ENCODE measurements around the gene GPR156. TPM values are rescaled to one million over a fixed set of nuclear protein-coding genes. Genes with fewer than 3 reads are reported as not detected.
"Not testable (repeated sequence)": the region's sequence is repeated elsewhere in the genome, so short reads cannot be mapped to it uniquely, and the experiment has no call there.

Gene GPR156
- total RNA-seq, 1 experiment from 2014 or later = 1.7 TPM

DNA sequence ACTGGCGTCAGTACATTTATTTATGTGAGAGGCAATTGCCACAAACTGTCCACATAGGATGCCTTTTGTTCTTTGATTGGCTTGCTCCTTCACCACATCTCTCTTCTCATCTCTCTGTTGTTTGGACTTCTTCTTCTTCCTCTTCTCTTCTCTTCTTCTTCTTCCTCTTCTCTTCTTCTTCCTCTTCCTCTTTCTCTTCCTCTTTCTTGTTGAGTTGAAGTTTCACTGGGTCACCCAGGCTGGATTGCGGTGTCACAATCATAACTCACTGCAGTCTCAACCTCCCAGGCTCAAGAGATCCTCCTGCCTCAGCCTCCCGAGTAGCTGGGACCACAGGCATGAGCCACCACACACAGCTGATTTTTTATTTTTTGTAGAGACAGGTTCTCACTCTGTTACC lies 123.1 kb downstream of the GPR156 start:
- DNase-seq (ENCODE audit: low read depth) = no peak

DNA sequence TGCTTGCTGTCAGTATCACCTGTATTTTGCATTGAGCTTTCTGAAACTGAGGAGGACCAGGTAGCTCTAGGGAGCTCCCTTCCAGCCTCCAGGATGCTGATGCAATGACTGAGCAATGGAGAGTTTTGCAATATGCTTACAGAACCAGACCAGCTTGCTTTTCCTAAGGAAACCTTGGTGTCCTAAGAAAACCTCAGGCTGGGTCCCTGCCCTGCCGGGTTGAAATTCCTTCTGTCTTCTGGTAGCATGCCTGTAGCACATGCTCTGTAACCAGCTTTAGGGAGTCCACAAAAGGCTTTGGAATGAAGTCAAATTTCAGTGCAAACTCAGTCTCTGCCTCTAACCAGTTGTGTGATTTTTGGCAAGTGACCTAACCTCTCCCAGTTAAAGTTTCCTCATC lies 125.0 kb downstream of the GPR156 start:
- DNase-seq (ENCODE audit: low read depth) = peak; percentile 27

DNA sequence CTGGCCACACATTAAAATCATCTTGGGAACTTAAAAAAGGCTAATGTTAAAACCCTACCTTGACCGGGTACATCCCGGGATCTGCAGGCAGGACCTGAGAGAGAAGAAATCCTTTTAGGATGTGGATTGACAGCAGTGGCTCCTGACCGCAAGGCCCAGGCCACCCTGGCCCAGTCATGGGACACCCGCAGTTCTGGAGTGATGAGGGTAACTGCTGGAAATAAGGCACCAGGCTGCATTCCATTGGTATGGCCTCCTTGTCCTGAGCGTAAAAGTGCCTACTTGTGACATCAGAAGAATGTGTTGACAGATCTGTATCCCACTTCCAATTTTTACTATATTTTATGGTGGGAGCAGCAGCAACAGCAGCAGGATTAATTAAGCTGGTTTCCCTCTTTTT lies 127.3 kb downstream of the GPR156 start:
- no peak for DNase-seq (ENCODE audit: low read depth)

DNA sequence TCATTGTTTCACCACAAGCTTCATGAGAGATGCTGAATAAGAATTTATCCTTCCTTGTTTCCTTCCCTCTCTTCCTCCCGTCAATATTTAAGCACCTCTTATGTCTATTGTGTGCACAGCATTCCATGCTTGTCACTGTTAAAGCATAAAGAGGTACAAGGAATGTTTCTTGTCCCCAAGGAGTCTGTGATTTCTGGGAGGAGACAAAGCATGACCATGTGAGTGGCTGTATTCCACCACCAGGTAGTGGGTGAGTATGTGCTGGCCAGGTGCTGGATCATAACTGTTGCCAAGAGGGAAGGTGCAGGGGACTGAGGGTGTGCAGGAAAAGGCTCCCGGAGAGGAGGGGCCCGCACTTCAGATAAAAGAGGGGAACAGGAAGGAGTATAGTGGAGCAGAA lies 127.9 kb downstream of the GPR156 start:
- no peak for DNase-seq (ENCODE audit: low read depth)

DNA sequence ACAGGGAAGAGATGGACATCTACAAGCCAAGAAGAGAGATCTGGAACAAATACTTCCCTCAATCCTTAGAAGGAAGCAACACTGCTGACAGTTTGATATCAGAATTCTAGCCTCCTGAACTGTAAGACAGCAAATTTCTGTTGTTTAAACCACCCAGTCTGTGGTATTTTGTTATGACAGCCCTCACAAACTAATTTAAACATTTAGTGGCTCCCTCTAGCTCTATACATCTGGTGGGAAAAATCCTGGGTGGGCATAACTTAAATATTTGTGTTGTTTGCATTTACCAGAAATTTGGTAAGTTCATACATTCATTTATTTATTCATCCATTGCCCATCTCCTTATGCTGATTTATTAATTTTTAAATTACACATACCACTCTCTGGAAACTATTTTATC lies 128.3 kb downstream of the GPR156 start:
- no peak for DNase-seq (ENCODE audit: low read depth)

DNA sequence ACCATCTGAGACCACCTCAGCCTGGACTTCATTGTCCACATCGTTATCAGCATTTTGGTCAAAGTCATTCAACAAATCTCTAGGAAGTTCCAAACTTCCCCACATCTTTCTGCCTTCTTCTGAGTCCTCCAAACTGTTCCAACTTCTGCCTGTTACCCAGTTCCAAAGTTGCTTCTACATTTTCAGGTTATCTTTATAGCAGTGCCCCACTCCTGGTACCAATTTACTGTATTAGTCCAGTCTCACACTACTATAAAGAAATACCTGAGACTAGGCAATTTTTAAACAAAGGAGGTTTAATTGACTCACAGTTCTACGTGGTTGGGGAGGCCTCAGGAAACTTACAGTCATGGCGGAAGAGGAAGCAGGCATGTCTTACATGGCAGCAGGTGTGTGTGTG lies 129.3 kb downstream of the GPR156 start:
- DNase-seq (ENCODE audit: low read depth) = not testable (repeated sequence)

DNA sequence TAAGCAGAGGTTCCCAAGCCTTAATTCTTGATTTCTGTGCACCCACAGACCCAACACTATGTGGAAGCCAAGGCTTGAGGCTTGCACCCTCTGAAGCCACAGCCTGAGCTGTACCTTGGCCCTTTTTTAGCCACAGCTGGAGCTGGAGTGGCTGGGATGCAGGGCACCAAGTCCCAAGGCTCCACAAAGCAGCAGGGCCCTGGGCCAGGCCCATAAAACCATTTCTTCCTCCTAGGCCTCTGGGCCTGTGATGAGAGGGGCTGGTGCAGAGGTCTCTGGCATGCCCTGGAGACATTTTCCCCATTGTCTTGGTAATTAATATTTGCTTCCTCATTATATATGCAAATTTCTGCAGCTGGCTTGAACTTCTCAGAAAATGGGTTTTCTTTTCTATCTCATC lies 129.9 kb downstream of the GPR156 start:
- DNase-seq (ENCODE audit: low read depth) = no peak

DNA sequence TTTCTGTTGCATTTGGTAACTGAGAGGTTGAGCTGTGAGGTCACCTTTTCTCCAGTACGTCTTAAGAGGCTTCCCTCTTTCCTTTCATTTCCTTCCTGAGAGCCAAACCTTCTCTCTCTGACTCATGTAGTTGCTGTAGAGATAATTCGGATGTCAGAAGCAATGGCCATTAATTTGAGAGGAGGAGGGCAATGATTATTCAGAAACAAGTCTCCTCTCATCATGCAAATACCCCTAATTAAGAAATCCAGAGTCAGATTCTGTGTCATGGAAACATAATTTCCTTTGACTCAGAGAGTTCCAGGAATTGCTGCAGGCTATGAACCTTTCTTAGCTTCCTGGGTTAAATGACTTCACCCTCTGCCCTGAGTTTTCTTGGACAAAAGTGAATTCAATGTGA lies 131.7 kb downstream of the GPR156 start:
- DNase-seq (ENCODE audit: low read depth) = peak; percentile 48

DNA sequence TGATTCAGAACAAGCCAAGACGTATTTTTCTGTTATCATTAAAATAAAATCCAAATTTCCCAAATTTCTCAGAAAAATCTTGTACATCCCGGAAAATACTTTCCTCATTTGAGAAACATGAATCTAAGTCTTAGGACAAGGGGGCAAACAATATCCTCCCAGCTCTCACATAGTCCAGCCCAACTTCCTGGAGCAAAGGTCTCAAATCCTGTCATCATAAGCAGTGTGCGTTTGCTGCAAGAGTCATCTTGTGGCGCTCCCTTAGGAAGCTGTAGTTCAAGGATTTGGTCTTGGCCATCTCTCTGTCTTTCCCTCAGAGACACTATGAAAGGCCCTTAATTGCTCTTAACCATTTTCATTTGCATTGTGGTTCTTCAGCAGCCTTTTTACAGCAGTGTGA lies 133.2 kb downstream of the GPR156 start:
- no peak for DNase-seq (ENCODE audit: low read depth)

DNA sequence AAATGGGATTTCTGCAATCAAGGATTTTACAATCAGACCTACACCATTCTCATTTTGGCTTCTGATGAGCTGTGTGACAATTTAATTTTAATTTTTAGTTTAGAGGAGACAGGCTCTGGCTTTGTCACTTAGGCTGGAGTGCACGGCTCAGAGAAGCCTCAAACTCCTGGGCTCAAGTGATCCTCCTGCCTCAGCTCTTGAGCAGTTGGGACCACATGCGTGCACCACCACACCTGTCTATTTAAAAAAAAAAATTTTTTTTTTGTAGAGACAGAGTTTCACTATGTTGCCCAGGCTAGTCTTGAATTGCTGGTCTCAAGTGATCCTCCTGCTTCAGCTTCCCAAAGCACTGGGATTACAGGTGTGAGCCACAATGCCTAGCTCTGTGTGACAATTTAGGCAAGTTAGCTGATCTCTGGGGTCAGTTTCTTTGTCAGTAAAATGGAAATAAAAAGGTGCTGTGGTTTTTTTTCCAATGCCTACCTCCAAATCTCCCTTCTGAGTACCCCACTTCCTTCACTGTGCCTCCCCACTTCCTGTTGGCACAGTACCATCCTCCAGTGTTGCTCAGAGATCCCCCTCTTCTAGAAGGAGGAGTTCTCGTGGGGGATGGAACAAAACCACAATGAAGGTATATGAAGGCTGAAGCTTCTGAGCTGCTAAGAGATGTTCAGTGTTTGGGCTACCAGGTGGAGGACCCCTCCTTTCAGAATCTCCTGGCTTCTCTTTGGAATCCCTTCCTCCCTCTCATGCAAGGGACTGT lies 136.7 kb downstream of the GPR156 start:
- DNase-seq (ENCODE audit: low read depth) = no peak

DNA sequence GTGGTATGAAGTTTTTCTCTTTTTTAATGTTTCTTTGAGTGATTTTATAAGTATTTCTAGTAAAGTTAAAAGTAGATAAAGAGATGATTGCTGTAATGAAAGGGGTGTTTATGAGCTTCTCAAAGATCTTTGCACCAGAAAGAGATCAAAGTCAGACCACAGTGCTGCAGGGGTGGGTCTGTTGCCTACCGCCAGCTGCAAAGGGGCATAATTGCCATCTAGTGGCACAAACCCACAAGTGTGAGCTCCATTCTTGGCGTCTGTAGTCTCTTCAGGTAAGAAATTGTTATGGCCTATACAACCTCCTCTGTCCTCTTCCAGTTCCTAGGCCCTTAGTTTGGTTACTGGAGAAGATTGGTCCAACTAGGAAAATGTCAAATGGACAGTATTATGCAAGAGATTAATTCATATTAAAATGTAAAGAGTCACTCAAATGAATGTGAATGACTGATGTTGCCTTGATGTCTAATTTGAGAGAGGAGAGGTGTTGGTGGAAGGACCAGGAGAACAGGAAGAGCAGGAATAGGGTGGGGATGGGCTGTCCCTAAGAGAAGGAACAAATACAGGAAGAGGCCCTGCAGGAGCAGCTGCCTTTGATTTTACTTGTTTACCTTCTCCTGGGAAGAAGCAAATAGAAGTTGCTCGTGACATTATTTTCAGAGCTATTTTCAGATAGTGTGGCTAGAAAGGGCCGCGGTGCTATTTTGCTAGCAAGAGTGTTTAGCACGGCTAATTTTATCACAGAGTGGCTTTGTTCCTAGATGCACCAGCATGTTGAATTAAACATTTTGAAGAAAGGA lies 137.8 kb downstream of the GPR156 start:
- DNase-seq (ENCODE audit: low read depth) = peak; percentile 10

DNA sequence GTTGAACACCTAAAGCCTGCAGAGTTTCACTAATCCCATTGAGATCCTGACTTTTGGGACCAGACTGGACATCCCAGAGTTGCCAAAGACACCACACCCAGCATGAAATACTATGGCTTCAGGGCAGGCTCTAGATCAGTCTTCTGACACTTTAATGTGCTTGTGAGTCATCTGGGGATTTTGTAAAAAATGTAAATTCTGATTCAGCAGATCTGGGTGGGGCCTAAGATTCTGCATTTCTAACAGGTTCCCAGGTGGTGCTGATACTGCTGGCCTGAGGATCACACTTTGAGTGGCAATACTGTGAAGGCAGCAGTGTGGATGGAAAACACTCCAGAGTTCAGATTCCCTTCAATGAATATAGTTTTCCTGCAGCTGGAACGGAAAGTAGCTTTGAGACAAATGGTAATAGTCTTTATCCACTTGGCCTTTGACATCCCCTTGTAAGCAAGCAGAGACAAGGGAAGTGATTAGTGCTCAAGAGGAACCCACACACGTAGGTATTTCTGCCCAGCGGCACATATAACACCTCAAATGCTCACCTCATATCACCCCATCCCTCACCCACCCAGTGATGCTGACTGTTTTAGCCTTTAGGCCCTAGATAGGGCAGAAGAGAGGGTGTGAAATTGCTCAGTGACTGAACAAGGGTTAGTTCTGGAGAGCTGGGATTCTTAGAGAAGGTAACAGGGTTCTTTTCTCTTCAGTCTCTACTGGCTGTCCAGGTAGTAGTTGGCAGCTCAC lies 139.3 kb downstream of the GPR156 start:
- peak; percentile 73 for DNase-seq (ENCODE audit: low read depth)

DNA sequence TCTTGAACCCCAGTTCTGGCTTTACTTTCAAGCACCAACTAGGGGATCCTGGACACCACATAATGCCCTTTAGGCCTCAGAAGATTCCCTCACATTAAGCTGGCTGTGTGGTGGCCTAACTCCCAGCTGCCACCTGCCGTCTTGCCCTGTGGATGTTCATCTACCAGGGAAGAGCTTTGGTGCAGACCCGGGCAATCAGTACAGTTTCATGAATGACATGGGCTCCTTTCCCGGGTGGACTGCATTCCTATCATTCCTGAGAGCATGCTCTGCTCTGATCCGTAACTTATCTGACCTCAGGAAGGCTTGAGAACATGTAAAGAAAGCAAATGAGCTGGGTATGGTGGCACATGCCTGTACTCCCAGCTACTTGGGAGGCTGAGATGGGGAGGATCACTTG lies 140.8 kb downstream of the GPR156 start:
- DNase-seq (ENCODE audit: low read depth) = peak; percentile 51

DNA sequence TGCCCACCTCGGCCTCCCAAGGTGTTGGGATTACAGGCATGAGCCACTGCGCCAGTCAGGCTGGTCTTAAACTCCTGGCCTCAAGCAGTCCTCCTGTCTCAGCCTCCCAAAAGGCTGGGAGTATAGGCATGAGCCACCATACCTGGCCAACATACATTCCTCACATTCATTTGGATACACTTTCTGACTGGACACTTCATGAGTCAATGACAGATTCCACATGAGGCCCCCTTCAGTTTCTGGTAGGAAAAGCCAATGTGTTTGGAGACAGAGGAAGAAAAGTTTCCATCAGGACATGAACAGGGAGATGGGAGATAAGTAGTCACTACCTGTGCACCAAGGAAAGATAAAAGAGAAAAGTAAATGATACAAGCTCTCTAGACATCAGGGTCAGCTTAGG lies 141.3 kb downstream of the GPR156 start:
- no peak for DNase-seq (ENCODE audit: low read depth)

DNA sequence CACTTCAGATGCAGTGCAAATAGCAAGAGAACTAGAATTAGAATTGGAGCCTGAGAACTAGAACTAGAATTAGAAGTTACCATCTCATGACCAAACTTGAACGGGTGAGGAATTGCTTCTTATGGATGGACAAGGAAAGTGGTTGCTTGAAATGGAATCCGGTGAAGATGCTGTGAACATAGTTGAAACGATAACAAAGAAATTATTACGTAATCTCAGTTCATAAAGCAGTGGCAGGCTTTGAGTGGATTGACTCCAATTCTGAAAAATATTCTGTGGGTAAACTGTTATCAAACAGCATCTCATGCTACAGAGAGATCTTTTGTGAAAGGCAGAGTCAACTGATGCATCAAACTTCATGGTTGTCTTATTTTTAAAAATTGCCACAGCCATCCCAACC lies 142.8 kb downstream of the GPR156 start:
- no peak for DNase-seq (ENCODE audit: low read depth)

DNA sequence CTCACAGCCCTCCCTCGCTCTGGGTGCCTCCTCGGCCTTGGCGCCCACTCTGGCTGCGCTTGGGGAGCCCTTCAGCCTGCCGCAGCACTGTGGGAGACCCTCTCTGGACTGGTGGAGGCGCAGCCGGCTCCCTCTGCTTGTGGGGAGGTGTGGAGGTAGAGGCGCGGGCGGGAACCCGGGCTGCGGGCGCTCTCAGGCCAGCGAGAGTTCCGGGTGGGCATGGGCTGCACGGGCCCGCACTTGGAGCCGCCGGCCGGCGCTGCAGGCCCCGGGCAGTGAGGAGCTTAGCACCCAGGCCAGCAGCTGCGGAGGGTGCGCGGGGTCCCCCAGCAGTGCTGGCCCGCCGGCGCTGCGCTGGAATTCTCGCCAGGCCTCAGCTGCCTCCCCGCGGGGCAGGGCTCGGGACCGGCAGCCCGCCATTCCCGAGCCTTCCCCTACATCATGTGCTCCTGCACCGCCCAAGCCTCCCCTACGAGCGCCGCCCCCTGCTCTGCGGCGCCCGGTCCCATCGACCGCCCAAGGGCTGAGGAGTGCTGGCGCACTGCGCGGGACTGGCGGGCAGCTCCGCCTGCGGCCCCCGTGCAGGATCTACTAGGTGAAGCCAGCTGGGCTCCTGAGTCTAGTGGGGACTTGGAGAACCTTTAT lies 144.8 kb downstream of the GPR156 start:
- no peak for DNase-seq (ENCODE audit: low read depth)

DNA sequence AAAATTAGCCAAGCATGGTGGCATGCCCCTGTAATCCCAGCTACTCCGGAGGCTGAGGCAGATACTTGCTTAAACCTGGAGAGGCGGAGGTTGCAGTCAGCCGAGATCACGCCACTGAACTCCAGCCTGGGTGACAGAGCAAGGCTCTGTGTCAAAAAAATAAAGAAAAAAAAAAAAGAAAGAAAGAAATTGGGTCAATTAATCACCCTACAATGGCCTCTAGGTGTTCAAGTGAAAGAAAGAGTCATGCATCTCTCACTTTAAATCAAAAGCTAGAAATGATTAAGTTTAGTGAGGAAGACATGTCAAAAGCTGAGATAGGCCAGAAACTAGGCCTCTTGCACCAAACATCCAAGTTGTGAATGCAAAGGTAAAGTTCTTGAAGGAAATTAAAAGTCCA lies 145.9 kb downstream of the GPR156 start:
- no peak for DNase-seq (ENCODE audit: low read depth)

DNA sequence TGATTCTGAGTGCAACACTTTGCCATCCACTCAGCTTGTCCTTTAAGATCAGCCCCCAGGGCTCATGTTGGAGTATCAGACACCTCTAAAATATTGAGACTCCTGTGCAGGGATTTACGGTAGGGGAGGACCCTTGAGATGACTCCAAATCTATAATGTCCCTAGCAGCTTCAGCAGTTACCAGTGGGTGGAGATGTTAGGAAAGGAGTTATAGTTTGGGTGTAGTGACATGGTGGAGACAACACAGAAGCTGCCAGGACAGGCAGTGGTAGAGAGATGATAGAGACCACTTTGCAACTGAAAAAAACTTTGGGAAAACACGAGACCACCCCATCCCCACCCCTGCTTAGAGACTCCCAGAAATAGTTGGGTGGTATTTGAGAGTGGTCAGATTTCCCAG lies 147.5 kb downstream of the GPR156 start:
- DNase-seq (ENCODE audit: low read depth) = no peak

DNA sequence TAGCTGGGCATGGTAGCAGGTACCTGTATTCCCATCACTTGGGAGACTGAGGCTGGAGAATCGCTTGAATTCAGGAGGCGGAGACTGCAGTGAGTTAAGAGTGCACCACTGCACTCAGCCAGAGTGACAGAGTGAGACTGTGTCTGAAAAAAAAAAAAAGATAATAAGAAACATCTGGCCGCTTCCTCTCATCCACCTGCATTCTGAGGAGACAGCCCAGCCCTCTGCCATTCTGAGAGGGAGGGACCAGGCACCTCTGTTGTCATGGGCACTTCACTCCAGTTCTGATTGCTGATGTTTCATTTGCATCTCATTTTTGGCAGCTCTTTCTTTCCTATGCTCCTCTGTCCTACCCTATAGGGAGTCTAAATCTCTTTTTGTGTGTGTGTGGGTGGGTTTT lies 154.4 kb downstream of the GPR156 start:
- DNase-seq (ENCODE audit: low read depth) = no peak

DNA sequence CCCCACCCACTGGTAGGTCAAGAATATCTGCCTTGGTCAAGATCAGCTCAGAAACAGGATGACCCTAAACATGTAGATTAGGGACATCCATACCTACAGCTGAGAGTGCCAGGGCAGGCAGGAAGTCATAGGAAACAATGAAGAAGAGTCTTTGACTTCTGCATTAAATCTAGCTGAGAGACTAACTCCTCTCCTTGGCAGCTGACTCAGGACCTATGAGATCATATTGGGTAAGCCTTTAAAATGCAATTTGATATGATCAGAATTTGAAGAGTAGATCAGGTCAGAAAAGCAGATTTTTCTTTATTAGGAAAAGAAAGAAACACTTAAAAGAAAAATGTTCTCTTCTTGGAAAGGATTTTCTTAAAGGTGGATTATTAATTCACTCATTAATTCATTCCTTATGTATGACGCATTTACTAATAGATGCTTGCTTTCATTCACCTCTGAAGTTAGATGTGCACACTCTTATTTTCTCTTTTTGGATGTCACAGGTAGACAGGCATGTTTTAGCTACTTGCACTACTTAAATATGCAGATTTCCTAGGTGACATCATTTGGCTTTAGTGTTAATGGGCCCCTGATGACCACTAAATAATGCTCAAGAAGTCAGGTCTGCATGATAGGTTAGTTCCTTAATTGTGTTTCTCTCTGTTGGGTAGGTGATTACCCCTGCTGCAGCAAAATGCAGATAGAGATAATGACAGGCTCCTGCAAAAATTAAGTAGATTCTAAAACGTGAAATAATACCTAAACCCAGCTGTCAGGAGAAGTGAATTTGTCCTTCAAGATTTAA lies 155.1 kb downstream of the GPR156 start:
- no peak for DNase-seq (ENCODE audit: low read depth)

DNA sequence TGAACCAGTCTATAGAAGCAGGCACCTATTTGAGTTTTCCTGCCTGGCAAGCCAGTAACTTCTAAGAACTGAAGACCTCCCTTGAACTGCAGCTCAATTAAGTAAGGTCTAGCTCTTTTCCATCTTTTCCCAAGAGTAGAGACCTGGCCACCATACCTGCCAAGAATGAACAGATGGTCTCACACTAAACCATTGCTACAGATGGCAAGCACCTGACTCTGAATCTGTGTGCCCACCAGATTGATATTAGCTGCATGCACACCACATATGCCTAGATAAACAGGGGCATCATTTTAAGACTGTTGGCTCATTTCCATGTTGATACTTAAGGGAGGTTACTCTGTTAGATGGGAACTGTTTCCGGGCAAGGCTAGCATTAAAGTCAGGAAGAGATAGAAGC lies 156.0 kb downstream of the GPR156 start:
- DNase-seq (ENCODE audit: low read depth) = no peak
